NCI-H1048 (cell line): Measurements from ENCODE around the gene GREB1.

Source experiments
- DNase-seq: peaks from one replicate; lab custom pipeline; 2025; lab: John Stamatoyannopoulos, UW

The GREB1 gene

DNA sequence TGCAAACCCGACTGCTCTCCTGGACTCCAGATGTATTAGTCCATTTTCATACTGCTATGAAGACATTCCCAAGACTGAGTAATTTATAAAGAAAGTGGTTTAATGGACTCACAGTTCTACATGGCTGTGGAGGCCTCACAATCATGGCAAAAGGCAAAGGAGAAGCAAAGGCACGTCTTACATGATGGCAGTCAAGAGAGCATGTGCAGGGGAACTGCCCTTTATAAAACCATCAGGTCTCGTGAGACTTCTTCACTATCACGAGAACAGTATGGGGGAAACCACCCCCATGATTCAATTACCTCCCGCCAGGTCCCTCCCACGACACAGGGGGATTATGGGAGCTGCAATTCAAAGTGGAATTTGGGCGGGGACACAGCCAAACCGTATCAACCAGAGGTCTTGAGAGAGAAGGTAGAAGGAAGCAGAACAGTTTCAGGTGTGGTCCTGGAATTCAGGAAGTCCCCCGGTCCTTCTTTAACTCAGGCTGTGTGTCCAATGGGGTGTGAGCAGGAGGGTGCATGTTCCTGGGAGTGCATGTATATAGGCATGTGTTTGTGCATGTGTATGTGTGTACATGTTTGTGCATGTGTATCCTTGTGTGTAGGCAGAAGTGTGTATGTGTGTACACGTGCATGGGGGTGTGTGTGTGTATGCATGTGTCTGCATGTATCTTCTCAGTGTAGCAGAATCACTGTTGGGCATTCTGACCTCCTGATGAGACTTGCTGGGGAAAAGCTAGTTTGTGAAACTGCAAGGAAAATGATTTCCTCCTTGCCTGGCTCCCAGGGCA lies 46.2 kb downstream of the GREB1 start:
- no peak for DNase-seq

DNA sequence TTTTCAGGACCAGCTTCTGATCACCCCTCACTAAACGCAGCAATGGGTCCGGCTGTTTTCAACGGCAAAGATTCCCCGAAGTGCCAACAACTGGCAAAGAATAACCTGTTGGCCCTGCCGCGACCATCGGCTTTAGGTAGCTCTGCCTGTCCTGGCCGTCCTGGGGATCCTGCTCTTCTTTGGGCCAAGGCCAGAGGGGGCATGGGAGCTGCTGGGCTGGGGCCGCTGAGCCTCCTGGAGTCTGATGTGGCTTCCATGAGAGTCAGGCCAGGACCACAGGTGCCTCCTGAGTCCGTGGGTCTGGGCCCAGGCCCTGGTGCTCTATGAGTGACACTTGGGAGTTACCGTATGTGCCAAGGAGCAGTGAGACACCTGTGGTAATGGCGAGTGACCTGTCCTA lies 46.9 kb downstream of the GREB1 start:
- no peak for DNase-seq

DNA sequence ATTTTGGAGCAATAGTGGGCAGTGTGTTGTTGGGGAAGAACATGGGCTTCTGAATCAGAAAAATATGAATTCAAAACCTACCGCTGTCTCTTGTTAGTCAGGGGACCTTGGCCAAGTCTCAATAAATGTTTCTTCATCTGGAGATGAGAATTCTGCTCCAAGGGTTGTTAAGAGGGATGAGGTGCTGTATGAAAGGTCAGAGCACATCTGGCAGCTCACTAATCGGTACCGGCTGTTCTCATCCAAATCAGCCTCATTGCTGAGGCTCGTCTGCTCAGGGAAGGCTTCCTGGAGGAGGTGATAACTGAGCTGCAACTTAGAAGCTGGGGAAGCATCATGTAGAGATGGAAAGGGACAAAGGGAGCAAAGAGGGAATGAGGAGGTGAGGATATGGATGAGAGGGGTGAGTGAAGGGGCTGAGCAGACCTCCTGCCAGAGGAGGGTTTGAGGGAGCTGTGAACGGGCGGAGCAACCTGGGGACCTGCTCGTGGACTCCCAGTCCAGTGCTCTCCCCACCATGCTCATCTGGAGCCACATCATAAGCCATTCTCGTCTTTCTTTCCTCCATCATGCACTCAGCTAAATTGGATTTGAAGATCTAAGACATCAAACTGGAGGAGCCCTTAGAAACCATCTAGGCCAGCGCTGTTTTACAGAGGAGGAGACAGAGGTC lies 47.4 kb downstream of the GREB1 start:
- no peak for DNase-seq

DNA sequence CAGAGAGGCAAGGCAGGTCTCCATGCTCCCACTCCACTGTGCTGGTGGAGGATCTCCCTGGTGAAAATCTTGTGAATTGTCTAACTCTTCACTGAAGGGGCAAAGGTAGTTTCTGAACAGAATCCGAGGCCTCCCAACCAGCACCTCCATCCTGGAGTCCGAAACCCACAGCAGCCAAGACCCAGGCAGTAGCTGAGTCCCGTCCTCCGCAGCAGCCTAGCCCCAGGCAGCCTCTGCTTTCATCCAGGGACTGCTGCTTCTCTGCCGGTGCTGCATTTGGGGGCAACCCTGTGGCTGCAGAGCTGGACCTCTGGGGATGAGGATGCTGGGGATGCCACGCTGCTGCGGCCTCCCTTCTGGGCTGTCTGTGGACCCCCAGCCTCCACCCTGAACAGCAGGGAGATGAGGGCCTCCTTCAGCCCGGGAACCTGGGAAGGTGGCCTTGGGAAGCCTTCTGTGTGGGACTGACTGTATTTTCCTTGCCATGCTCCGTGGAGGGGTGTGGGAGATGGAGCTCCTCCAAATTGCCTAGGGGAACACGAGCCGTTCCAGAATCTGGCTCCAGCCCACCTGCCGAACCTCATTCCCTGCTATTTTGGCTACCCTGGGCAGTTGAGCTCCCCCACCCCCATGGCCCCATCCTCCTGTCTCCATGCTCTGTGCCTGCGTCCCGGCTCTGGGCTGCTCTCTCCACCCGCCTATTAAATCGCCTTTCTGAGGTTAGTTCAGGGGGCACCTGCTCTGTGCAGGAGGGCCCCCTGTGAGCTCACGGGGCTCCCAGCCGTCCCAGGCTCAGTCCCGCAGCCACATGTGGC lies 48.2 kb downstream of the GREB1 start:
- no peak for DNase-seq

DNA sequence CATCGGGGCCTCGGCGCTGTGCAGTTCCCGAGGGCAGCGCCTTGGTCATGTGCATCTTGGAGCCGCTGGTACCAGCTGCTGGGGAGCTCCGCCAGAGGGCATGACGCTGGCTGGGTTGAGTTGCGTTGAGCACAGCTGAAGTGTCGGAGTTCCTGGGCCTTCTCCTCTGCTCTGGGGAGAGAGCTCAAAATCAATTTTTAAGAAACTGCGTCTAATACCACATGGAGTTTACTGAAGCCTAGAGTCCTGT lies 48.7 kb downstream of the GREB1 start:
- no peak for DNase-seq

DNA sequence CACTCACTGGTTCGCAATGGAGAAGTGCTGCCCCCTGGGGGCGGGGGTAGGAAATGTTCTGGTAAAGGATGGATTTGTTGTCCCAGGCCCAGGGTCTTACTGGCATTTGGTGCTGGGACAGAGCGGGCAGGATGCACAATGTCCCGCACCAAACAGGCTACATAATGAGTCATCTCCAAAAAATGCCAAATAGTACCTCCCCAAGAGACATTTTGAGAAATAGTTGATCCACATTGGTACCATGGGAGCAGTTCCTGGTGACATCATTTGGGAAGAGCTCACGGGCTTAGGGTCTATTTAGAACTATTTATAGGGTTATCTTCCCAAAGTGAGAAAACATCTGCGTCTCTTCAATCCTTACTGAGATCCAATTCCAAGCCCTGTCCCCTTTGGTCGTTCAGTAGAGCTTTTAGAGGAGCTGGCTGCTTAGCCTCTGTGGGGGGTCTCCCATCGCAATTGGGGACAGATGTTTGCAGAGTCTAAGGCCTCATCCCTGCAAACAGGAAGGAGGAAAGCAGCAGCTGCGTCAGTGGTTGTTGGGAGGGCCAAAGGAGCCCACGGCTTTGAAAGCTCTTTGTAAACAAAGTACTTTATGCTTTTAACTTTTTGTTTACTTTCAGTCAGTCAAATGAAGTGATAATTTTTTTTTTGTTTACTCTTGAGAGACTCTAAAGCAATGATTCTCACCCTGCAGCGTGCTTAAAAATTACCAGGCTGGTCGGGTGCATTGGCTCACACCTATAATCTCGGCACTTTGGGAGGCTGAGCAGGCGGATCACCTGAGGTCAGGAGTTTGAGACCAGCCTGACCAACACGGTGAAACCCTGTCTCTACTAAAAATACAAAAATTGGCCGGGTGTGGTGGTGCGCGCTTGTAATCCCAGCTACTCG lies 49.3 kb downstream of the GREB1 start:
- no peak for DNase-seq

DNA sequence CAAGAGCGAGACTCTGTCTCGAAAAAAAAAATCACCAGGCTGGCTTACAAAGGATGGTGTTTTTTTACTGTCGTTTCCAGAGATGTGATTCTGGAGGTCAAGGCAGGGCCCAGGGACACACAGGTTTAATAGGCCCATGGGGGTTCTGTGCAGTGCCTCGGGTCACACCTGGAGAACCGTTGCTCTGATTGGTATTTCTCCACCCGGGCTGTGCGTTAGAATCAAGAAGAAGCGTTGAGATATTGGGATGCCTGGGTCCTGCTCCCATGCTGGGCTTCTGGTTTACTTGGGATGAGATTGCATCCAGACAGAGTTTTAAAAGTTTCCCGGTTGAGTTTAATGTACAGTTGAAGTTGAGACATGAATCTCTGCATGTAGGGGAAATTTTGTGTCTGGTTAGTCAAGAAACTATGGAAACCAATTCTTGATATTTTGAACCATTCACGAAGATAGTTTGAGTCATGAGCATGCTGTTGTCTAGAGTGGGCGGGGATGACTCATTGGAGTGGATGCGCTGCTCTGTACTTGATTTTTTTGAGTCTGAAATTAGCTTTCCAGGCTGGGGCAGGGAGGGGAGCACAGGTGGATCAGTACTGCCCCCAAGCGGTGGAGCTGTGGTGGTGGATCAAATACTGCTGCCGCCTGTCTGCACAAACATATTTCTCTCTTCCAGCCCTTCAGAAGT lies 50.1 kb downstream of the GREB1 start:
- no peak for DNase-seq

DNA sequence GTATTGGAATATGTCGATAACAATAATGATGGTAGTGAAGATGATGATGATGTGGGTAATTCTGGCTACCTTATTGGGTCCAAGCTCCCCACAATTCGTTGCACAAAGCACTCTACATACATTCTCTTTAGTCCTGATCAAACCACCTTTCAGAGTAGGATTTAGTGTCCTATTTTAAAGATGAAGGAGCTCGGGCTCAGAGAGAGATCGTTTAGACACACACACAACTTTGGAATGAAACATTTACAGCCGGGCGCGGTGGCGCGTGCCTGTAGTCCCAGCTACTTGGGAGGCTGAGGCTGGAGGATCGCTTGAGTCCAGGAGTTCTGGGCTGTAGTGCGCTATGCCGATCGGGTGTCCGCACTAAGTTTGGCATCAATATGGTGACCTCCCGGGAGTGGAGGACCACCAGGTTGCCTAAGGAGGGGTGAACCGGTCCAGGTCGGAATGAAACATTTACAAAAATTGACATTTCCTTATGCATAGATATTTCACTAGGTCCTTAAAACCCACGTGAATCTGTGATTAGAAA lies 50.7 kb downstream of the GREB1 start:
- DNase-seq, result no peak

DNA sequence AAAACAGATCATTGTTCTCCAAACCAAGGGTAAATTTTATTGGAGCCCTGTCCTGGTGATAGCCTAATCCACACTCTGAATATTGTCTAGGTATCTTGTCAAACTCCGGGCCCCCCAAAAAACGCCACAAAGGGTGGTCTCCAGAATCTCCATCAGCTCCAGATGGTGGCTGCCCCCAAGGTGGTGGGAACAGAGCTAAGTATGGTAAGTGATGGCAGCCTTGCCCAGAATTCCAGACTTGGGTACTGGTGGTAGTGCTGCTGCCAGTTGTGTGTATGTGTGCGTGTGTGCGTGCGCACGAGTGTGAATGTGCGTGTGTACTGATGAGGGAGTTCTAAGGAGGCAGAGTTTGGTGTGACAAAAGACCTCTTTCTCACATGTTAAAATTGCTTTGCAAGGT lies 51.2 kb downstream of the GREB1 start:
- DNase-seq, result no peak

DNA sequence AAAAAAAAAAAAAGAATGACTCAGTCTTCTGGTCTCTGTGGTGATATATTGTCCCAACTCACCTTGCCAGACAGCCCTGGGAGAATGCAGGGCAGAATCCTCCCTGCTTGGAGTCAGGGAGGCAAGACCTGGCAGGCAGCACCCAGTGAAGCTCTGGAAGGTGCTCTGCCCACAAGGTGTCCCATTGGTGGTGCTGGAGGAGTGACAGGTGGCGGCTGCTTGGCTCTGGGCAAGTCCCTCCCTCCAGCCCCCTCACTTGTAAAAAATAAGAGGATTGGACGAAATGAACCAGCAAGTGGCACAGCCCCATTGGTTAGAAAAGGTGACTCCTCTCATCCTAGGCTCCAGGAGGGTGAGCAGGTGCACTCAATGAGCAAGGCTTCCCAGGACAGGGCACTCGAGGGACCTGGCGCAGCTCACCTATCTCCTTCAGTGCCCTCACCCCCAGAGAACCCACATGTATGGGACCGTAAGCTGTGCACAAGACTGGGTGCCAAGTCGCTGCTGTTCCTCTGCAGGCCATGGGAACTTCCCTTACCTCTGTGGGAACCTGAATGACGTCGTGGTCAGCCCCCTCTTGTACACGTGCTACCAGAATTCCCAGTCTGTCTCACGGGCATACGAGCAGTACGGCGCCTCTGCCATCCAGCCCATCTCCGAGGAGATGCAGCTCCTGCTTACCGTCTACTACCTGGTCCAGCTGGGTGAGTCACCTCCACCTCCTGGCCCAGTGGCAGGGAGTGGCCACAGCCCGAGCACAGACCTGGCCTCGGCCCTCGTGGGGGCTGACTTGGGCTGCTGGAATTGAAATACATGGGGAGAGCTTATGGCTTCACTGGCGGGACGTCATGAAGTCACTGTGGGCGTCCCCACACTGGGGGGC lies 54.6 kb downstream of the GREB1 start:
- no peak for DNase-seq

DNA sequence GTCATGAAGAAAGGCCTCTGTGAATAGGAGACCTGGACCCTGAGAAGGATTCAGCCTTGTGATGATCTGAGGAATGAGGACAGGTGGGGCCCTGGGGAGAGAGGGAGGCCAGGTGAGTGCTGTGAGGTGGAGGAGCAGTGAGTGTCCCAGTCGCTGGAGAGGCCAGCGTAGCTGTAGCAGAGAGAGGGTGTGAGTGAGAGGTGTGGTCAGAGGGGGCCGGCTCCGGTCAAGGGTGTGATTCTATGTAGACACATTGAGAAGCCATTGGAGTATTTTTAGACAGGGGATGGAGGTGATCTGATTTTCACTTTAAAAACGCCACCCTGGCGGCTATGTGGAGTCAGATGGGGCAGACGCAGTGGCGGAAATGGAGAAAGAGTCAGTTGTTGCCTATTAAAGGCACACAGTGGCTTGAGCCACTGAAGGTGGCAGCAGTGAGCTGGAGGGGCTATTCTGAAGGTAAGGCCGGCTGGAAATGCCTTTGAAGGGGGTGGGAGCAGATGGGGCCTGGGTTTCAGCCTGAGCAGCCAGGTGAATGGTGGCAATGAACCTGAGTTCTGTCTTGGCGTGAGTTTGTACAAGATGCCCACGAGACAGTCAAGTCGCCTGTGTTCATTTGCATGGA lies 55.6 kb downstream of the GREB1 start:
- DNase-seq, result no peak

DNA sequence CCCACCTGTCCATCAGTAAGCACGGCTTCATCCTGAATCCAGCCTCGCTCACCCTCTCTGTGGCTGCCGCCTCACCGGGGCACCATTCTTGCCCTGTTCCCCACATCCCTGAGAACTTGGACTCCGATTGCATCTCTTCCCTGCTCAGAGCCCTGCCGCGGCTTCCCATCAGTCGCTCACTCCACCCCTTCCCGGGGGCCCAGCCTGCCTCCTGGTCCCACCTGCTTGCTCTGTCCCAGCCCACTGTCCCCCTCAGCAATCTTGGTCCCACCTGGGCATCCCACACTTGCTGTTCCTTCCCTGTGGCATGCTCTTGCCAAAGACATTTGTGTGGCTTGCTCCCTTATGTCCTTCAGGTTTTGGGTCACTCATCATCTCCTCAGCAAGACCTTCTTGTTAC lies 56.3 kb downstream of the GREB1 start:
- no peak for DNase-seq

DNA sequence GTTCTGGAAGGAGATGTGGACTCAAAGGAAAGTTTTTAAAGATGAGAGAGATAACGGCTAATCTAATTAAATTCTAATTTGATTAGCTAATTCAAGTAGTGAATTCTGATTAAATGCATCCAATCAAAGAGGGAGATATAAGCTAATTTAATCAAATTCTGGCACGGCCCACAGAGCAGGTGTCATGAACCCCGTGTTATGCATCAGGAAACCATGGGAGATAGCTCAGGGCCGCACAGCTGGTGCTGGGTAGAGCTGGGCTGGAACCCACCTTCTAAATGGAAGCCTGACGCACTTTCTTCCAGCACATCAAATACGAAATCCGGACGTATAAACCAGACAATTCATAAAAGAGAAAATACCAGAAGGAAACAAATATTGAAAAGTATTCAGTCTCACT lies 57.2 kb downstream of the GREB1 start:
- no peak for DNase-seq

DNA sequence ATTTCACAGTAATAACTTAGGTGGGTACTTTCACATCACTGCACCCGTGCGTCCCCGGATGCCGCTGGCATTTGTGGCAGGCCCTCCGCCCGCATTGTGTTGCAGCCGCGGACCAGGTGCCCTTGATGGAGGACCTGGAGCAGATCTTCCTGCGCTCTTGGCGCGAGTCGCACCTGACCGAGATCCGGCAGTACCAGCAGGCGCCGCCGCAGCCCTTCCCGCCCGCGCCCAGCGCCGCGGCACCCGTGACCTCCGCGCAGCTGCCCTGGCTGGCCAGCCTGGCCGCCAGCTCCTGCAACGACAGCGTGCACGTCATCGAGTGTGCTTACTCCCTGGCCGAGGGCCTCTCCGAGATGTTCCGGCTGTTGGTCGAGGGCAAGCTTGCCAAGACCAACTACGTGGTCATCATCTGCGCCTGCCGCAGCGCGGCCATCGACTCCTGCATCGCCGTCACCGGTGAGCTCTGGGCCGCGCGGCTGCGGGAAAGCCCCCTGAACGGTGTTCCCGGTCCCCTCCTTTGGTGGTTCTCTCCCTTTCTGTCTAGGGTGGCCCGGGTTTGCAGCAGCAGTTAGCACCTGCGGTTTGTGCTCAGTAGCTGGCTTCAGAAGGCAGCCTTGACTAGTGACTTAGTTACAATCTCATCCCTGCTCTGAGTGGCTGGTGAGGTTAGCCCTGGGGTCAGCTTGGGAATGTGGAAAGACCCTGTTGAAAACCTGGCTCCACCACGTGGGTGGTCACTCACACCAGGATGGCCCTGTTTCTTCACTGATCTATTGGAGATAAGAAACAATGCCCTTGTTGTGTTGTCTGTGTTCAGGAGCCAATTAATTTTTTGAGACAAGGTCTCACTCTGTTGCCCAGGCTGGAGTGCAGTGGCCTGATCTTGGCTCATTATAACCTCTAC lies 59.1 kb downstream of the GREB1 start:
- DNase-seq, result no peak

DNA sequence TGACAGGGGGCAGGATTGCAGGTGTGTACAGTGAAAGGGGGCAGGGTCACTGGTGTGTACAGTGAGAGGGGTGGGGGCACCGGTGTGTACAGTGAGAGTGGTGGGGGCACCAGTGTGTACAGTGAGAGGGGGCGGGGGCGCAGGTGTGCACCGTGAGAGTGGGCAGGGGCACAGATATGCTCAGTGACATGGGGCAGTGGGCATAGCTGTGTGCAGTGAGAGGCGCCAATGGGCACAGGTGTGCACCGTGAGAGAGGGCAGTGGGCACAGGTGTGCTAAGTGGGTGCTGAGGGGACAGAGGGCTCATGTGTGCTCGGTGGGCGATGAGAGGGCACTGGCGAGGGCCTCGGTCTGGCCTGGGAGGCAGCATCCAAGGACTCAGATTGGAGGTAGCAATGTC lies 63.0 kb downstream of the GREB1 start:
- DNase-seq, result no peak

DNA sequence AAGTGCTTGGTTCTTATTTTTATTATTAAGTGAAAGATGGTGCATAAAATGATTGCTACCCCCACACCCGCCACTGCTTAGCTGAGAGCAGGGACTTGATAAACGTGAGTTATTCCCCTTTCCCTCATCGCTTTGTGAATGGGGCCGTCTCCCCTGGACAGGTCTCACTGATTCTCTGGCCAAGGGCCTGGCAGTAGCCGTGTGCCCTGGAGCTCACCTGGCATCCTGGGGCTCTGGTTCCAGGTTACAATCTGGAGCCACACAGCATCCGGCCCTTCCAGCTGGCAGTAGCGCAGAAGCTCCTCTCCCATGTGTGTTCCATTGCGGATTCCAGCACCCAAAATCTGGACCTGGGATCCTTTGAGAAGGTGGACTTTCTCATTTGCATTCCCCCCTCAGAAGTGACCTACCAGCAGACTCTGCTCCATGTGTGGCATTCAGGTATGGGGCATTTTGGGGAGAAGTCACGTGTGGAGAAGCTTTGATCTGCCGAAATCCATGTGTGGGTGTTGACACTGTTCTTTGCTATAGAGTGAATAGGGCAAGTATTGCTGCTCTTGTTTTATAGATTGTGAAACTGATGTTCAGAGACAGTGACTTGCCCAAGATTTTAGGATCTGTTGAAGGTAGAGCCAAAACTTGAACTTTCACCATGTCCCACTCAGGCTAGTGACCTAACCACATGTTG lies 63.8 kb downstream of the GREB1 start:
- no peak for DNase-seq

DNA sequence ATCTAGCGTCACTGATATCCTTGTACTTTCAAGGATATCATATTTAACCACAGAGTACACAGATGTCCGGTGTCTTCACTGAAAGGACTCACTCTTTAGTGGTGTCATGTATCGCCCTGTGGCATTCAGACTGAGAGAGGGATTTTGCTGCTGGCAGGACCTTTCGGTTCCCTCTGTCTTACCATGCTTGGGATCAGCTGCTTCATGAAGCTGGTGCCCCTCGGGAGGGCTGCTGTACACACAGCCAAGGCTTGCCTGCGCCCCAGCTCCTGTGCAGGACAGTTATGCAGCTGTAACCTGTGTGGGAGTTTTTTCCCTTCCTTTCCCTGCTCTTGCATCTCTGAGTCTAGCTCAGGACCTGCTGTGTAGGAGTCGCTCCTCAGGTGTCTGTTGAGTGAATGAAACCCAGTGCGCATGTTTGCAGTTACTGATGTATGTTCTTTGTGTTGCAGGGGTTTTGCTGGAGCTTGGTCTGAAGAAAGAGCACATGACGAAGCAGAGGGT lies 64.4 kb downstream of the GREB1 start:
- no peak for DNase-seq
